HepG2 (cell line): Measurements from ENCODE around the gene SLC2A11. TPM values are rescaled to one million over a fixed set of nuclear protein-coding genes. Genes with fewer than 3 reads are reported as not detected.

ENCODE experiments used
- ATM ChIP-seq: fragments of 450-650 bp; IDR thresholded peaks from 2 replicates; pipeline ENCODE4 v1.7.1; 2017; ENCODE audit warnings: mild to moderate bottlenecking, borderline replicate concordance
- BRCA1 ChIP-seq: sonication (generic); formaldehyde crosslinking; IDR thresholded peaks from 2 replicates; pipeline ENCODE4 v1.4.0; 2020; ENCODE audit warnings: missing genetic modification reagents
- CCAR2 ChIP-seq: fragments of 200-400 bp; formaldehyde crosslinking; optimal IDR thresholded peaks from 2 replicates; pipeline ENCODE3; 2018; ENCODE audit warnings: low read depth, mild to moderate bottlenecking, low read length, moderate library complexity
- EP300 ChIP-seq, 3 experiments: sonication (generic) in 1 of 3; formaldehyde crosslinking in 1 of 3; IDR thresholded peaks; 2 replicates each; pipeline versions ENCODE4 v1.5.1 to v1.6.1; 2011 to 2020; ENCODE audit warnings: low read depth in 2 of 3, low read length in 2 of 3, borderline replicate concordance in 1 of 3, improper control_type of control experiment in 1 of 3, mild to moderate bottlenecking in 1 of 3, missing genetic modification reagents in 1 of 3, moderate library complexity in 1 of 3
- ETV6 ChIP-seq: sonication (generic); formaldehyde crosslinking; conservative IDR thresholded peaks from 2 replicates; pipeline ENCODE4 v1.4.0; 2020; ENCODE audit warnings: missing genetic modification reagents
- KDM6A ChIP-seq: IDR thresholded peaks from 2 replicates; pipeline ENCODE4 v1.6.1; 2016; ENCODE audit warnings: low read depth
- NFKB2 ChIP-seq: sonication (generic); formaldehyde crosslinking; IDR thresholded peaks from 2 replicates; pipeline ENCODE4 v1.4.0; 2020; ENCODE audit warnings: missing genetic modification reagents, borderline replicate concordance
- PAF1 ChIP-seq: IDR thresholded peaks from 2 replicates; pipeline ENCODE4 v1.6.1; 2016; ENCODE audit warnings: missing genetic modification reagents, missing compliant biosample characterization
- RBAK ChIP-seq: sonication (generic); formaldehyde crosslinking; IDR thresholded peaks from 2 replicates; pipeline ENCODE4 v1.5.1; 2020; ENCODE audit warnings: mild to moderate bottlenecking, missing genetic modification reagents
- ZKSCAN5 ChIP-seq: sonication (generic); formaldehyde crosslinking; IDR thresholded peaks from 2 replicates; pipeline ENCODE4 v1.5.1; 2020; ENCODE audit warnings: mild to moderate bottlenecking, missing genetic modification reagents
- ZNF138 ChIP-seq: sonication (generic); formaldehyde crosslinking; IDR thresholded peaks from 2 replicates; pipeline ENCODE4 v1.5.0; 2020; ENCODE audit warnings: mild to moderate bottlenecking, low read depth, missing genetic modification reagents
- ZNF224 ChIP-seq: sonication (generic); formaldehyde crosslinking; IDR thresholded peaks from 2 replicates; pipeline ENCODE4 v1.5.0; 2020; ENCODE audit warnings: mild to moderate bottlenecking, missing genetic modification reagents
- ZNF383 ChIP-seq: sonication (generic); formaldehyde crosslinking; IDR thresholded peaks from 2 replicates; pipeline ENCODE4 v1.4.0; 2020; ENCODE audit warnings: missing genetic modification reagents, mild to moderate bottlenecking, borderline replicate concordance
- ZNF446 ChIP-seq: sonication (generic); formaldehyde crosslinking; IDR thresholded peaks from 2 replicates; pipeline ENCODE4 v1.5.0; 2020; ENCODE audit warnings: mild to moderate bottlenecking, missing genetic modification reagents
- ZNF773 ChIP-seq: sonication (generic); formaldehyde crosslinking; IDR thresholded peaks from 2 replicates; pipeline ENCODE4 v1.4.0; 2020; ENCODE audit warnings: missing genetic modification reagents, borderline replicate concordance
- ZSCAN31 ChIP-seq: sonication (generic); formaldehyde crosslinking; IDR thresholded peaks from 2 replicates; pipeline ENCODE4 v1.5.0; 2020; ENCODE audit warnings: low read depth, mild to moderate bottlenecking, missing genetic modification reagents
- polyA plus RNA-seq, 8 experiments: library from polyadenylated mRNA; depleted of rRNA in 3 of 8; stranded (reverse) in 7 of 8; unstranded in 1 of 8; fragments of >200 nt; fragmentation: Illumina TruSeq in 4 of 8; extraction: Trizol in 4 of 8; gene quantifications; 2 replicates each; pipeline versions ENCODE4 v1.2.1 to v1.2.3, GENCODE V29; 2011 to 2016; ENCODE audit warnings: low read depth in 4 of 8, missing spikeins in 1 of 8, mixed read lengths in 1 of 8; ENCODE audit not compliant: insufficient read depth in 1 of 8
- total RNA-seq, 5 experiments: library from RNA; depleted of rRNA; stranded (reverse); fragments of >200 nt; fragmentation: Illumina TruSeq; extraction: Trizol; gene quantifications; 2 replicates each; pipeline ENCODE4 v1.2.3, GENCODE V29; 2016; ENCODE audit warnings: low read depth in 1 of 5
- TF ChIP-seq, protein P1 (sequence below): sonication (generic); formaldehyde crosslinking; IDR thresholded peaks from 2 replicates; pipeline ENCODE4 v1.4.0; 2020; ENCODE audit warnings: mild to moderate bottlenecking, low read depth, missing genetic modification reagents
- TF ChIP-seq, protein P2 (sequence below): sonication (generic); formaldehyde crosslinking; IDR thresholded peaks from 2 replicates; pipeline ENCODE4 v1.4.0; 2020; ENCODE audit warnings: missing genetic modification reagents
- TF ChIP-seq, protein P3 (sequence below): sonication (generic); formaldehyde crosslinking; IDR thresholded peaks from 2 replicates; pipeline ENCODE4 v1.4.0; 2020; ENCODE audit warnings: mild to moderate bottlenecking, missing genetic modification reagents
- TF ChIP-seq, protein P4 (sequence below): sonication (generic); formaldehyde crosslinking; IDR thresholded peaks from 2 replicates; pipeline ENCODE4 v1.5.1; 2020; ENCODE audit warnings: mild to moderate bottlenecking, moderate library complexity, missing genetic modification reagents

SLC2A11 gene
- total and polyA plus RNA-seq, 2 of the 13 experiments (the other 11 are each of a cell fraction or from before 2014, with no cell fraction given) = 15.2 to 15.4 TPM

DNA sequence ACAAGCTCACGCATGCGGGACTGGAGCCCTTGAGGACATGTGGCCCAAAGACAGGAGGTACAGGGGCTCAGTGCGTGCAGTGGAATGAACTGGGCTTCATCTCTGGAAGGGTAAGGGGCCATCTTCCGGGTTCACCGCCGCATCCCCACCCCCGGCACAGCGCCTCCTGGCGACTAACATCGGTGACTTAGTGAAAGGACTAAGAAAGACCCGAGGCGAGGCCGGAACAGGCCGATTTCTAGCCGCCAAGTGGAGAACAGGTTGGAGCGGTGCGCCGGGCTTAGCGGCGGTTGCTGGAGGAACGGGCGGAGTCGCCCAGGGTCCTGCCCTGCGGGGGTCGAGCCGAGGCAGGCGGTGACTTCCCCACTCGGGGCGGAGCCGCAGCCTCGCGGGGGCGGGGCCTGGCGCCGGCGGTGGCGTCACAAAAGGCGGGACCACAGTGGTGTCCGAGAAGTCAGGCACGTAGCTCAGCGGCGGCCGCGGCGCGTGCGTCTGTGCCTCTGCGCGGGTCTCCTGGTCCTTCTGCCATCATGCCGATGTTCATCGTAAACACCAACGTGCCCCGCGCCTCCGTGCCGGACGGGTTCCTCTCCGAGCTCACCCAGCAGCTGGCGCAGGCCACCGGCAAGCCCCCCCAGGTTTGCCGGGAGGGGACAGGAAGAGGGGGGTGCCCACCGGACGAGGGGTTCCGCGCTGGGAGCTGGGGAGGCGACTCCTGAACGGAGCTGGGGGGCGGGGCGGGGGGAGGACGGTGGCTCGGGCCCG is 36.5 kb downstream of the SLC2A11 start, which contains the start of gene MIF (continued):
- TF ChIP-seq BRCA1 (CRISPR knock-in tag) (no peak), ETV6 (CRISPR knock-in tag) (no peak; the same call in 1 of the 2 replicates), KDM6A (CRISPR knock-in tag) (no peak), NFKB2 (CRISPR knock-in tag) (peak; percentile 77; the same call in 1 of the 2 replicates), EP300 (IDR thresholded peaks at IDR 0.05; ENCODE audit: low read depth in 2 of 2, low read length in 2 of 2) (peak in 1 of 2 experiments; percentile 35; a peak in 1 of 4 replicates), EP300 (CRISPR knock-in tag; IDR thresholded peaks at IDR 0.05; ENCODE audit: borderline replicate concordance) (no peak), ZKSCAN5 (CRISPR knock-in tag) (no peak), ZNF138 (CRISPR knock-in tag) (no peak), PAF1 (CRISPR knock-in tag) (no peak), RBAK (CRISPR knock-in tag) (no peak), ZSCAN31 (peak; percentile 94), CCAR2 (no peak), ZNF773 (CRISPR knock-in tag) (no peak), ZNF224 (CRISPR knock-in tag) (no peak), ATM (no peak), ZNF383 (no peak), ZNF446 (CRISPR knock-in tag) (no peak; the same call in 1 of the 2 replicates)
- TF ChIP-seq, protein P1, sequence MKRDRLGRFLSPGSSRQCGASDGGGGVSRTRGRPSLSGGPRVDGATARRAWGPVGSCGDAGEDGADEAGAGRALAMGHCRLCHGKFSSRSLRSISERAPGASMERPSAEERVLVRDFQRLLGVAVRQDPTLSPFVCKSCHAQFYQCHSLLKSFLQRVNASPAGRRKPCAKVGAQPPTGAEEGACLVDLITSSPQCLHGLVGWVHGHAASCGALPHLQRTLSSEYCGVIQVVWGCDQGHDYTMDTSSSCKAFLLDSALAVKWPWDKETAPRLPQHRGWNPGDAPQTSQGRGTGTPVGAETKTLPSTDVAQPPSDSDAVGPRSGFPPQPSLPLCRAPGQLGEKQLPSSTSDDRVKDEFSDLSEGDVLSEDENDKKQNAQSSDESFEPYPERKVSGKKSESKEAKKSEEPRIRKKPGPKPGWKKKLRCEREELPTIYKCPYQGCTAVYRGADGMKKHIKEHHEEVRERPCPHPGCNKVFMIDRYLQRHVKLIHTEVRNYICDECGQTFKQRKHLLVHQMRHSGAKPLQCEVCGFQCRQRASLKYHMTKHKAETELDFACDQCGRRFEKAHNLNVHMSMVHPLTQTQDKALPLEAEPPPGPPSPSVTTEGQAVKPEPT (CRISPR knock-in tag) = no peak; the same call in 1 of the 2 replicates
- TF ChIP-seq, protein P2, sequence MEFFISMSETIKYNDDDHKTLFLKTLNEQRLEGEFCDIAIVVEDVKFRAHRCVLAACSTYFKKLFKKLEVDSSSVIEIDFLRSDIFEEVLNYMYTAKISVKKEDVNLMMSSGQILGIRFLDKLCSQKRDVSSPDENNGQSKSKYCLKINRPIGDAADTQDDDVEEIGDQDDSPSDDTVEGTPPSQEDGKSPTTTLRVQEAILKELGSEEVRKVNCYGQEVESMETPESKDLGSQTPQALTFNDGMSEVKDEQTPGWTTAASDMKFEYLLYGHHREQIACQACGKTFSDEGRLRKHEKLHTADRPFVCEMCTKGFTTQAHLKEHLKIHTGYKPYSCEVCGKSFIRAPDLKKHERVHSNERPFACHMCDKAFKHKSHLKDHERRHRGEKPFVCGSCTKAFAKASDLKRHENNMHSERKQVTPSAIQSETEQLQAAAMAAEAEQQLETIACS (CRISPR knock-in tag) = no peak
- TF ChIP-seq, protein P3, sequence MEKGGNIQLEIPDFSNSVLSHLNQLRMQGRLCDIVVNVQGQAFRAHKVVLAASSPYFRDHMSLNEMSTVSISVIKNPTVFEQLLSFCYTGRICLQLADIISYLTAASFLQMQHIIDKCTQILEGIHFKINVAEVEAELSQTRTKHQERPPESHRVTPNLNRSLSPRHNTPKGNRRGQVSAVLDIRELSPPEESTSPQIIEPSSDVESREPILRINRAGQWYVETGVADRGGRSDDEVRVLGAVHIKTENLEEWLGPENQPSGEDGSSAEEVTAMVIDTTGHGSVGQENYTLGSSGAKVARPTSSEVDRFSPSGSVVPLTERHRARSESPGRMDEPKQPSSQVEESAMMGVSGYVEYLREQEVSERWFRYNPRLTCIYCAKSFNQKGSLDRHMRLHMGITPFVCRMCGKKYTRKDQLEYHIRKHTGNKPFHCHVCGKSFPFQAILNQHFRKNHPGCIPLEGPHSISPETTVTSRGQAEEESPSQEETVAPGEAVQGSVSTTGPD (CRISPR knock-in tag) = no peak
- TF ChIP-seq, protein P4, sequence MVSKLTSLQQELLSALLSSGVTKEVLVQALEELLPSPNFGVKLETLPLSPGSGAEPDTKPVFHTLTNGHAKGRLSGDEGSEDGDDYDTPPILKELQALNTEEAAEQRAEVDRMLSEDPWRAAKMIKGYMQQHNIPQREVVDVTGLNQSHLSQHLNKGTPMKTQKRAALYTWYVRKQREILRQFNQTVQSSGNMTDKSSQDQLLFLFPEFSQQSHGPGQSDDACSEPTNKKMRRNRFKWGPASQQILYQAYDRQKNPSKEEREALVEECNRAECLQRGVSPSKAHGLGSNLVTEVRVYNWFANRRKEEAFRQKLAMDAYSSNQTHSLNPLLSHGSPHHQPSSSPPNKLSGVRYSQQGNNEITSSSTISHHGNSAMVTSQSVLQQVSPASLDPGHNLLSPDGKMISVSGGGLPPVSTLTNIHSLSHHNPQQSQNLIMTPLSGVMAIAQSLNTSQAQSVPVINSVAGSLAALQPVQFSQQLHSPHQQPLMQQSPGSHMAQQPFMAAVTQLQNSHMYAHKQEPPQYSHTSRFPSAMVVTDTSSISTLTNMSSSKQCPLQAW (CRISPR knock-in tag) = peak; percentile 94
